ENCODE measurements around the gene CPSF4L. TPM values are rescaled to one million over a fixed set of nuclear protein-coding genes. Genes with fewer than 3 reads are reported as not detected.

CPSF4L gene
- total and polyA plus RNA-seq, 2 of the 13 experiments (the other 11 are each of a cell fraction or from before 2014, with no cell fraction given): 0.73 to 1.6 TPM

DNA sequence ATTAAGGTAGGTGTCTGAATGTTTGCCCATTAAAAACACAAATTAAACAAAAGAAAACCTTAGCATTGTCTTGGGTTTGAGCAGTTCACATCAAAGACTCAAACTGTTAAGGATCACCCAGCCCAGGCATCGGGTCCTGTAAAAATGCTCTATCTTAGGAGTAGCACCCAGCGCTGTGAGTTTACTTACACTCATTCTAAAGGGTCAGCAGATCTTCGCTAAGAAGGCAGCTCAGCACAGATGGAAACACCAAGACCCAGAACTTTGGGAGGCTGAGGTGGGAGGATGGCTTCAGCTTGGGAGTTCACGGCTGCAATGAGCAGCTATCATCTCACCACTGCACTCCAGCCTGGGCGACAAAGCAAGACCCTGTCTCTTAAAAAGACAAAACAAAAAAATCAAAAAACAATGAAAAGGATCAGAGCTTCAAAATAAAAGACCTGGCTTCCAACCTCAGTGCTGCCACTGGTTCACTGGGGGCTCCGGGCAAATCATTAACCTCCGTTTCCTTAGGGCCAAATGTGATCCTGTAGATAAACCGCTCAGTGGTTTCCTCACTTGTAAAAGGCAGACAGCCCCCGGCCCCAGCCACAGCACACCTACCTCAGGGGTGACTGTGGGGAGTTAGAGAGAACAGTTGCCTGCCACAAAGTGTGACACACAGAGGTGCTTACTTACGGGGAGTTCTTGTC, 57.7 kb downstream of the CPSF4L start (continued):
- TF ChIP-seq HNF1A (IDR thresholded peaks at IDR 0.05; ENCODE audit: low read depth) (peak; percentile 95), HNF1A (CRISPR knock-in tag; IDR thresholded peaks at IDR 0.05; ENCODE audit: borderline replicate concordance) (peak; percentile 94), ZNF639 (CRISPR knock-in tag; conservative IDR thresholded peaks at IDR 0.05) (no peak), RBFOX2 (IDR thresholded peaks at IDR 0.05; ENCODE audit: low read depth, low read length) (0 out of 2 replicates have a peak, but pooled peaks have one; percentile 32), MXD1 (CRISPR knock-in tag; IDR thresholded peaks at IDR 0.05) (peak; percentile 13; the same call in 1 of the 2 replicates), ZXDC (CRISPR knock-in tag; IDR thresholded peaks at IDR 0.05) (no peak), ZNF274 (CRISPR knock-in tag; IDR thresholded peaks at IDR 0.05) (peak; percentile 77; the same call in 1 of the 2 replicates), POLR2G (IDR thresholded peaks at IDR 0.05; ENCODE audit: low read depth, low read length) (peak; percentile 46; the same call in 1 of the 2 replicates), YEATS4 (CRISPR knock-in tag; IDR thresholded peaks at IDR 0.05; ENCODE audit: borderline replicate concordance) (peak; percentile 42; the same call in 1 of the 2 replicates), SALL1 (CRISPR knock-in tag; IDR thresholded peaks at IDR 0.05) (no peak)
- TF ChIP-seq, protein P1, sequence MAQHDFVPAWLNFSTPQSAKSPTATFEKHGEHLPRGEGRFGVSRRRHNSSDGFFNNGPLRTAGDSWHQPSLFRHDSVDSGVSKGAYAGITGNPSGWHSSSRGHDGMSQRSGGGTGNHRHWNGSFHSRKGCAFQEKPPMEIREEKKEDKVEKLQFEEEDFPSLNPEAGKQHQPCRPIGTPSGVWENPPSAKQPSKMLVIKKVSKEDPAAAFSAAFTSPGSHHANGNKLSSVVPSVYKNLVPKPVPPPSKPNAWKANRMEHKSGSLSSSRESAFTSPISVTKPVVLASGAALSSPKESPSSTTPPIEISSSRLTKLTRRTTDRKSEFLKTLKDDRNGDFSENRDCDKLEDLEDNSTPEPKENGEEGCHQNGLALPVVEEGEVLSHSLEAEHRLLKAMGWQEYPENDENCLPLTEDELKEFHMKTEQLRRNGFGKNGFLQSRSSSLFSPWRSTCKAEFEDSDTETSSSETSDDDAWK (CRISPR knock-in tag; IDR thresholded peaks at IDR 0.05): no peak
- TF ChIP-seq, protein P2, sequence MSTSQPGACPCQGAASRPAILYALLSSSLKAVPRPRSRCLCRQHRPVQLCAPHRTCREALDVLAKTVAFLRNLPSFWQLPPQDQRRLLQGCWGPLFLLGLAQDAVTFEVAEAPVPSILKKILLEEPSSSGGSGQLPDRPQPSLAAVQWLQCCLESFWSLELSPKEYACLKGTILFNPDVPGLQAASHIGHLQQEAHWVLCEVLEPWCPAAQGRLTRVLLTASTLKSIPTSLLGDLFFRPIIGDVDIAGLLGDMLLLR (CRISPR knock-in tag; IDR thresholded peaks at IDR 0.05): 0 out of 2 replicates have a peak, but pooled peaks have one; percentile 10

Measured in HepG2 (cell line).